NCI-H2196 treated with DMSO at 0.1 percent for 48 hours (cell line): ENCODE data around the gene RITA1.

Source experiments
- DNase-seq: peaks from one replicate; lab custom pipeline; 2025; ENCODE audit not compliant: unreplicated experiment; lab: John Stamatoyannopoulos, UW

RITA1 gene

DNA sequence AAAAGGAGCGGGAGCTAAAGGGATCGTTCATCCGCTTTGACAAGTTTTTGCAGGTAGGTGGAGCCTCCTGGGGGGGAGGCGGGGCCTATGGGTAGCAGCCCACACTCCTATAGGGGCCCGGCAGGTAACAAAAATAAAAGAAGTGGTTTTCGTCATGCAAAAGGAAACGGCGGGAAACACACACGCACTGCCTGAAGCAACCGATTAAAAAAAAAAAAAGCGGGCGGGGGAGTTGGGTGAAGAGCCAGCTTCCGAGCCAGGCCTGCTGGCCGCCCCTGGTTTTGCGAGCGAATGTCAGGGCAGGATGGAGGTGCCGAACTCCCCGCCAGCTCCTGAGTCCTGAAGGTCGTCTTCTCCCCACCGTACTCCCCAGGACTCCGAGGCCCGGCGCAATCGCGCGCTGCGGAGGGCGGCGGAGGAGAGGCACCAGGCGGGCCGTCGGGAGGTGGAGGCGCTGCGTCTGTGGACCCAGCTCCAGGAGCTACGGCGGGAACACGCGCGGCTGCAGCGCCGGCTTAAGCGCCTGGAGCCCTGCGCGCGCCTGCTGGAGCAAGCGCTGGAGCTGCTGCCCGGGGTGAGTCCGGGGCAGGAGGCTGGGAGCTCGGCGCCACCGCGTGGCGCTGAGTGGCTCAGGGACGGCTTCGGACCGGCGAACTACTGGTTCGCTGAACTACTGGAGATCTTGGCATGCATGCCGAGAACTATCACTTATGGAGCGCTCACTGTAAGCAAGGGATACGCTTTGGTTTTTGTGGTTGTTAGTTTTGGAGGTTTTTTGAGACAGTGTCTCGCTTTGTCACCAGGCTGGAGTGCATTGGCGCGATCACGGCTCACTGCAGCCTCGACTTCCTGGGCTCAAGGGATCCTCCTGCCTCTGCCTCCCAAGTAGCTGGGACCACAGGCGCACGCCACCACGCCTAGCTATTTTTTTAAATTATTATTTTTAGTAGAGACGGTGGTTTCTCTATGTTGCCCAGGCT lies 32.4 kb upstream of the RITA1 start:
- DNase-seq, result peak; percentile 53

- no peak for DNase-seq
Observed at GRCh38 chr12:113154351-113154973, 31.1 kb upstream of the RITA1 start.

- no peak for DNase-seq
Observed at GRCh38 chr12:113155060-113155459, 30.5 kb upstream of the RITA1 start.

DNA sequence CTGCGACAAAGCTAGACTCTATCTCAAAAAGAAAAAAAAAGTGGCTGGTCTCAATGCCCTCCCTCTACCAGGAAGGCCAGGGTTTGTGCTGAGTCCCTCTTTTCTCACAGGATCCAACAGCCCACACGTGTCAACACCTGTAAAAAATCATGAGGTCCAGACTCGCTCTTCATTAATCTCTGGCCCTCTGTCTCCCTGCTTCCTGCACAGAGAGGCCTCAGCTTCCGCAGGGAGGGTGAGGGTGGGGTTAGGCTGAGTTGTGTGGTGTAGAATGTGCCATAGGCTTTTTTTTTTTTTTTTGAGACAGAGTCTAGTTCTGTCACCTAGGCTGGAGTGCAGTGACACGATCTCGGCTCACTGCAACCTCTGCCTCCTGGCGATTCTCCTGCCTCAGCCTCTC lies 29.9 kb upstream of the RITA1 start:
- DNase-seq, result no peak

GRCh38 chr12:113157218-113157859 lies 28.2 kb upstream of the RITA1 start:
- DNase-seq, result no peak

DNA sequence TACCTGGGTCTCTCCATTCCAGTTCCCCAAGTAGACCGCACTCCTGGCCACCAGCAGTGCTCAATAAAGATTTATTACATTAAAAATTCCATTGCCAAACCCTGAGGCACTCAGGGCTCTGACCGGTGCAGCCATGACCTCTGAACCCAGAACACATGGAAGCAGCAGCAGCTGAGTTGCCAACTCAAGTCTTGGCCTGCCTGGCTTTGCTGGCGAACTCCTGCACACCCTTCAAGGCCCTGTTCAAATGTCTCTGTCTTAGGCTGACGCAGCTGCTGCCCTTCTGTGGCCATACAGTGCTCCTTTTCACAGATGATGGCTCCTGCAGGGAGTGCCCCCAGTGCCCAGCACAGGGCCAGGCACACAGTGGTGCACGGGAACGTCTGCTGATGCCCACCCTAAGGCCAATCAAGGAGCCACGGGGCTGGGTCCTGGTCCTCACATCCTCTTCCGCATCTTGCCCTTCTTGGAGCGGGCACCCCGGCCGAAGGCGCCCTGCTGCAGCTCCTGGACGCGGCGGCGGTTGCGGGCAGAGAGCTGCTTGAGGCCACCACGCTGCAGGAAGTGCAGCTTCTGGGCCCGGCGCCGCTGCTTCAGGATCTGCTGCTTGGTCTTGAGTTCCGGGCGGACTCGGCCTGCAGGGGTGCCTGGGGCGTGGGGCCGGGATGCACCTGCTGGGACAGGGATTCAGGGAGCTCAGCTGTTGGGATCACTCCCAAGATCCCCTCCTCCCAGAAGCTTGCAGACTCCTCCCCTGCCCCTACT lies 26.9 kb upstream of the RITA1 start:
- DNase-seq, result no peak

DNA sequence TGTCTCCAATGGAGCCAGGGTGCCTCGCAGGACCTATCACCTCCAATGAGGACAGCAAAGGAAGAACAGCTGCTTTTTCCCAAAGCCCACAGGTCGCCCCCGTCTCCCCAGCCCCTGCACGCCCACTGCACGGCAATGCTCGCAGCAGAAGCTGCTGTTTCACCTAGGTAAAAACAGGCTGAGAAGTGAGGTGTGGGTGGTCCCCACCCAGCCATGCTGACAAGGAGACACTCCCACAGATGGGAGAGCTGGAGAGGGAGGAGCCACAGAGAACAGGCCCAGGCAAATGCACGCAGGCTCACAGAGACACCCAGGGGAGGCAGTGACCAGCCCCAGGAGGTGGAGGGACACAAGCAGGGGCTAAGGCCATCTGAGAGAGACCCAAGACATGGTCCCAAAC lies 25.6 kb upstream of the RITA1 start:
- no peak for DNase-seq

DNA sequence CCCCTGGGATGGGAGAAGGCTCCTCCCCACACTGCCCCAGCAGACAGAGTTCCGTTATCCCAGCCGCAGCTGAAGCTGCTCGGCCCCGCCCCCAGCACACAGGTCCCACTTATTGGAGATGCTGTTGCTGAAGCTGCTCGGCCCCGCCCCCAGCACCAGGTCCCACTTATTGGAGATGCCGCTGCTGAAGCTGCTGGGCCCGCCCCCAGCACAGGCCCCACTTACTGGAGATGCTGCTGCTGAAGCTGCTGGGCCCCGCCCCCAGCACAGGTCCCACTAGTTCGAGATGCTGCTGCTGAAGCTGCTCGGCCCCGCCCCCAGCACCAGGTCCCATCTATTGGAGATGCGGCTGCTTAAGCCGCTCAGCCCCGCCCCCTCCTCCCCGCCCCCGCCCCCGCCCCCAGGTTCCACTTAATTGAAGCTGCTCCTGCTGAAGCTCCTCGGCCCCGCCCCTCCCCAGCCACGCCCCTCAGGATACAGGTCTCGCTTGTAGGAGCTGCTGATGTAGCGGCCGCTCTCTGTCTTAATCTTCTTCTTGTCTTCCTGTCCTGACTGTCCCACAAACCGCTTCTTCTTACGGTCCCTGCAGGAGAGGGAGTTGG lies 24.0 kb upstream of the RITA1 start:
- DNase-seq, result peak; percentile 93

DNA sequence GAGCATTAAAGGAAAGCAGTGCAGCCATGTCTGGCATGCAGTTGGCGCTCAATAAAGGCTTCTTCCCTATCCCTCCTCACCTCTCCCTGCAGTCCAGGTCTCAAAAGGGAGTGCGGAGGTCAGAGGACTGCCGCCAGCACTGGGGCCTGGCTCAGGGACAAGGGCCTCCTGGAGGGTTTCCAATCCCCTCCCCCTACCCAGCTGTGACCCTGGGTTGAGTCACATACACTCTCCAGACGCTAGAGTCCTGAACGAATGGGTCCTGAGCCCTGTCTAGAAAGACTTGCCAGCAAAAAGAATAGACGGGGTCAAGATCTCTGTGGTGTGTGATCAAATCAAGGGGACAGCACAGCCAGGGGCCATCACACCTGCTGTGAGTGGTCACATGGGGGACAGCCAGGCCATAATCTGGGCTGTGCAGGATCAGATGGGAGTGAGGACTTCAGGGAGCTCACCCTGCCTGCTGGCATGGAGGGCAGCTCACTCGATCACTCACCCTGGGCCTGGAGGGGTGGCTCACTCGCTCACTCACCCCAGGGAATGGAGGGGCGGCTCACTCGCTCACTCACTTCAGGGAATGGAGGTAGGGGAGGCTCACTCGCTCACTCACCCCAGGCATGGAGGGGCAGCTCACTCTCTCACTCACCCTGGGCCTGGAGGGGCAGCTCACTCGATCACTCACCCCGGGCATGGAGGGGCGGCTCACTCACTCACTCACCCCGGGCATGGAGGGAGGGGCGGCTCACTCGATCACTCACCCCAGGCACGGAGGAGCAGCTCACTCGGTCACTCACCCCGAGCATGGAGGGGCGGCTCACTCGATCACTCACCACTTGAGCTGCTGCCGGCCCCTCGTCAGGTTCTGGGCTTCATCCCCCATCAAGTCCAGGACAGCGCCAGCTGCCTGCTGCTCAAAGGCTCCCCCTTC lies 23.2 kb upstream of the RITA1 start:
- no peak for DNase-seq

DNA sequence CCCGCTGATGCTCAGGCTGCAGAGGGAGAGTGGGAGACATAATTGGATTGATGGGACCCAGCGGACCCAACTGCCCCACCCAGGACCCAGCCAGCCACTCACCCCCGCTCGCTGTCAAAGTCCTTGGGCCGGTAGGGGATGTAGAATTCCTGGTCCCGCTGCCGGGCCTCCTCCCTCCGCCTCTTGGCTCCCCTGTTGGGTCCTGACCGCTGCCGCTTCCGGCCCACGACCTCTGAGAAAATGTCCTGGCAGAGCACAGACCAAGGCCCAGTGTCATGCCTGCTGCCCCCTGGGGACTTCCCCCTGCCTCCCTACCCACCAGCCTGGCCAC lies 22.5 kb upstream of the RITA1 start:
- DNase-seq, result no peak

DNA sequence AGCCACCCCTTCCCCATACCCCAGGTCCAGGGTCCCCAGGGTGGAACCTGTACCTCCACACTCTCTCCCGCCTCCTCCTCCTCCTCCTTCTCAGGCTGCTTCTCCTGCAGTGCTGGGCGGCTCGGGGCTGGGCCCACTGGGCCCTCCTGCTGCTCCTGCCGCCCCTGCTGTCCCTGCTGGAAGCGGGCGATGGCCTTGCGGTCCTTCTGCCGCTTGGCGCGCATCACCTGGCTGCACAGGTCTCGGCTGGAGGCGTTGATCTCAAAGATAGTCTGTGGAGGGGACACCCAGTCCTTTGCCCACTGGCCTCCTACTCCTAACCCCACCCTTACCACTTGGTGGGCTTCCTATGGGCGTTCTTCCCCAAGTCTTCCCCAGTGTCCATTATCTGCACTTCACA lies 21.5 kb upstream of the RITA1 start:
- DNase-seq, result no peak

- no peak for DNase-seq
Observed at GRCh38 chr12:113165521-113166450, 19.7 kb upstream of the RITA1 start.

GRCh38 chr12:113167868-113168267 lies 17.7 kb upstream of the RITA1 start:
- no peak for DNase-seq

DNA sequence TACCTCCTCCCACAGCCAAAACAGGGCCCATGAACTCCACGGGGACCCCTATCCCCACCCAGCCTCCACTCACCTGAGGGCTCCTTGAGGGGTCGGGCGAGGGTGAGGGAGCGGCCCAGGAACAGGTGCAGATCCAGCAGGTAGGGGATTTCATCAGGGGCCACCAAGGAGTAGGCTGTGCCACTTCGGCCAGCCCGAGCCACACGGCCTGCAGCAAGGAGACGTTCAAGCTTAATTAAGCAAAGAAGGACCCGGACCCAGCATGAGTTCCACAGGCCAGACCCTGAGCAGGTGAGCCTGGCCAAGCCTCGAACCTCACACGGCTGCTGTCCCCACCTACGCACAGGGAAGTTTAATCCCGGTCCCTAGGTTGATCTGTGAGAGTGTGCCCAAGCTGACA lies 15.8 kb upstream of the RITA1 start:
- no peak for DNase-seq

- DNase-seq, result no peak
Observed at GRCh38 chr12:113170457-113170856, 15.1 kb upstream of the RITA1 start.

DNA sequence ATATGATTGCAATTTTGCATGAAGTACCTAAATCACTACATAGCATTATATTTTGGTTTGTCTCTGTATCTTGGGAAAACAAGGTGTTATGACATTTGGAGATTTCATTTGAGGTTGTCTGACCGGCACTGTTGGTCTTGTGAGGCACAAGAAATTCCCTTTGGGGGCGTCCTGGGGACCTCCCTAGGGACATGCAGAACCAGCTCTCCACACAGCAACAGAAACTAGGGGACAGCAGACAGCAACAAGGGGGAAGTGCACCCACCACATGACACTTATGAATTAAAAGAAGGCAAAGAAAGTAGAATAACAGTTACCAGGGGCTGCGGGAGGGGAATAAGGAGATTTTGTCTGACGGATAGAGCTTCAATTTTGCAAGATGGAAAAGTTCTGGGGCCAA lies 14.6 kb upstream of the RITA1 start:
- DNase-seq, result no peak

DNA sequence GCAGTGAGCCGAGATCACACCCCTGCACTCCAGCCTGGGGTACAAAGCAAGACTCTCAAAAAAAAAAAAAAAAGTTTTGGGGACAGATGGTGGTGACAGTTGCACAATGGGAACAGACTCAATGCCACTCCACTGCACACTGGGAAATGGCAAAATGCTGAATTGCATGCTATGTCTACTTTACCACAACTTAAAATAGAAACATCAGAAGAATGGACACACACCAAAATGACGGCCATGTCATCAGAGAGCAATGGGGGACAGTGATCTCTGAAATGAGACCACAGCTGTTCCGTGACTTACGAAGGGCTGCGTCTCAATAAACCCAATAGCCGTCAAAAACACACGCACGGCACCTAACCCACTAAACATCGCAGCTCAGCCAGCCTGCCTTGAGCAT lies 14.0 kb upstream of the RITA1 start:
- no peak for DNase-seq

- DNase-seq, result no peak
Observed at GRCh38 chr12:113172185-113172584, 13.3 kb upstream of the RITA1 start.
